DMS 273 (cell line): ENCODE data around the gene HCN2.
A peak's percentile ranks its signal among the peaks of the same experiment; 100 is the strongest.

Source experiments
- DNase-seq: peaks from one replicate; lab custom pipeline; 2025; ENCODE audit not compliant: unreplicated experiment; lab: John Stamatoyannopoulos, UW

HCN2 gene

DNA sequence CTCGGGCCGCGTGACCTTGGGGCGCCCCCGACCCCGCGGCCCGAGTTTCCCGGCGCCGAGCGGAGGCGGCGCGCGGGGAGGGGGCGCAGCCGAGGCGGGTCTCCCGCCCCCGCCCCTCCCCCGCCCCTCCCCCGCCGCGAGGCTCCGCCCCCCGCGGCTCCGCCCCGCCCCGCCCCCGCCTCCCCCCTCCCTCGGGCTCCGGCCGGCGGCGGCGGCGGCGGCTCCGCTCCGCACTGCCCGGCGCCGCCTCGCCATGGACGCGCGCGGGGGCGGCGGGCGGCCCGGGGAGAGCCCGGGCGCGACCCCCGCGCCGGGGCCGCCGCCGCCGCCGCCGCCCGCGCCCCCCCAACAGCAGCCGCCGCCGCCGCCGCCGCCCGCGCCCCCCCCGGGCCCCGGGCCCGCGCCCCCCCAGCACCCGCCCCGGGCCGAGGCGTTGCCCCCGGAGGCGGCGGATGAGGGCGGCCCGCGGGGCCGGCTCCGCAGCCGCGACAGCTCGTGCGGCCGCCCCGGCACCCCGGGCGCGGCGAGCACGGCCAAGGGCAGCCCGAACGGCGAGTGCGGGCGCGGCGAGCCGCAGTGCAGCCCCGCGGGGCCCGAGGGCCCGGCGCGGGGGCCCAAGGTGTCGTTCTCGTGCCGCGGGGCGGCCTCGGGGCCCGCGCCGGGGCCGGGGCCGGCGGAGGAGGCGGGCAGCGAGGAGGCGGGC is at the start of gene HCN2:
Gene HCN2 (plus strand): TSS at position 189 of the 703 bp plus-strand sequence. CDS start 65 bp downstream, at position 254.
- peak; percentile 55 for DNase-seq

DNA sequence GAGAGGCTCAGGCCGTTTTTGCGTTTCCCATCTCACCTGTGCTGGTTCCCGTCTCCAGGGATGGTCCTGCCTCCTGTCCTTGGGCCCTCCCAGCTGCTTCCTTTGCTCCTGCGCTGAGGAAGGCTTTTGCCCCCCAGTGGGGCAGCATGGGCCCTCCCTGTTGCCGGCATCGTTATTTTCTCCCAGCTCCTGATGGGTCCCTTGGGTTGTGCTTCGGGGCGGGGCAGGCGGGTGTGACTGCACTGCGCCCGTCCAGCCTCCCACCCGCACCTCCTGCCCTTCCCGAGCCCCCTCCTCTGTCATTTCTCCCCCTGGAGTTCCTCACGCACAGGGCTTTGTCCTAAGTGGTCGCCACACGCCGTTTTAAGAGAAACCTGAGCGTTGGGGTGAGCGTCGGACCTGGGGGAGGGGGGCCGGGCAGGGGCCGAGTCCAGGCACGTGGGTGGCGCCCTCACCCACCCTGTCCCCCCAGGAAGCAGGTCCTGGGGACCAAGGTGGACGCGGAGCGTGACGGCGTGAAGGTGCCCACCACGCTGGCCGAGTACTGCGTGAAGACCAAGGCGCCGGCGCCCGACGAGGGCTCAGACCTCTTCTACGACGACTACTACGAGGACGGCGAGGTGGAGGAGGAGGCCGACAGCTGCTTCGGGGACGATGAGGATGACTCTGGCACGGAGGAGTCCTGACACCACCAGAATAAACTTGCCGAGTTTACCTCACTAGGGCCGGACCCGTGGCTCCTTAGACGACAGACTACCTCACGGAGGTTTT is 48.6 kb upstream of the HCN2 start:
- no peak for DNase-seq

DNA sequence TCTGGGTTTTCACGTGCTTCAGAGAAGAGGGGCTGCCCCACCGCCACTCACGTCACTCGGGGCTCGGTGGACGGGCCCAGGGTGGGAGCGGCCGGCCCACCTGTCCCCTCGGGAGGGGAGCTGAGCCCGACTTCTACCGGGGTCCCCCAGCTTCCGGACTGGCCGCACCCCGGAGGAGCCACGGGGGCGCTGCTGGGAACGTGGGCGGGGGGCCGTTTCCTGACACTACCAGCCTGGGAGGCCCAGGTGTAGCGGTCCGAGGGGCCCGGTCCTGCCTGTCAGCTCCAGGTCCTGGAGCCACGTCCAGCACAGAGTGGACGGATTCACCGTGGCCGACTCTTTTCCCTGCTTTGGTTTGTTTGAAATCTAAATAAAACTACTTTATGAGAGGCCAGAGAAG is 48.0 kb upstream of the HCN2 start:
- no peak for DNase-seq

DNA sequence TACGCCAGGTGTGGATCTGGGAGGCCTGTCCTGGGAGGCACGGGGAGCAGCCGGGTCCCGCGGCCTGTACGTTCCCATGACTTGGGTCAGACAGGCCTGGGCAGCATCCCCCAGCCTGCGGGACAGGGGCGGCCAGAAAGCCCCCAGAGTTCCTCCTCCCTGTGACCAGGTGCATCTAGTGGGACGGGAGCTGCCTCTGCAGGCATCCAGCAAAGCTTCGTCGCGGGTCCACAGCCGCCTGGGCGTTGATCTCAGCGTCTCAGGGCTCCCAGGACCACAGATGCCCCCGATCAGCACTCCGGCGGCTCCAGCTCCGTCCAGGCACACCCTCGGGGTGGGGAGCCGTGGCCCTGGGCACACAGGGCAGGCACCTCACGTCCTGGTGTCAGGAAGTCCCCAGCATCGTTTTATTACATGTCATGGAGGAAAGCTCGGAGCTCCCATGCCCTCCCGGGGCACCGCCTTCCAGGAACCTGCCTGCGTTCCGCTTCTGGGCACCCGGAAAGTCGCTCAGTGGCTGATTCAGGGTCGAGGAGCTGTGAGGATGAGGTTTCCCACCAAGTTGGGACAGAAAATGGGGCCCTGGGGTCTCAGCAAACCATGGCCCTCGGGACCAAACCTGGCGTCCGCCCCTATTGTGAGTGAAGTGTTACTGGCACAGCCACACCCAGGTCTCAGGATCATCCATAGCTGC is 47.4 kb upstream of the HCN2 start:
- DNase-seq: no peak

DNA sequence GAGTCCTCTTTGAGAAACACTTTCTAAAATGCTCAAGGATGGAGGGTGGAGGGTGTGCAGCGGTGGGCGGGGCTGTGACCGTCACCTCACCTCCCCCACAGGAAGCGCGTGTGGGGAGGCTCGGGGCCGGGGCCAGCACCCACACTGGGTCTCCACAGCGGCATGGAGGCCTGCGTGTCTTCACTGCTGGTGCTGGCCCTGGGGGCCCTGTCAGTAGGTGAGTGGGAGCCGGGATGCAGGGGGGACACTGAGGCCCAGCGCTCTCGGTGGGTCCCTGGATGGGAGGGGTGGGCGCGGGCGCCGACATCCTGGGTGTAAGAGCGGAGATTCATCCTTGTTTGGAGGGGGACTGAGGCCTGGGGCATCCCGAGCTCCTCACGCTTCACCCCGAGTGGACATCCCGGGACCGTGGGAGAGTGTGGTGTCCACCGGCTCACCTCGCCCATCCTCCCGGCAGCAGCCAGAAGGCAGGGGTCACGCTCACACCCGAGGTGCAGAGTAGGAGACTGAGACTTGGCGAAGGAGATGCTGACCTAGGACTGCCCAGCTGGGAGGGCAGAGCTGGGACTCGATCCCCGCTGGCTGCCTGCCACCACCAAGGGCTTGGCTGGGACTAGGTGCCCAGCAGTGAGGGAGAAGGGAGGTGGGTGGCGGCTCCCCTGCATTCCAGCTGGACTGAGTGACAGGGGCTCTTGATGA is 45.6 kb upstream of the HCN2 start, which contains the start of gene GZMM:
Gene GZMM (plus strand): TSS at position 144 of the 699 bp plus-strand sequence. CDS start 19 bp downstream, at position 163.
- no peak for DNase-seq

DNA sequence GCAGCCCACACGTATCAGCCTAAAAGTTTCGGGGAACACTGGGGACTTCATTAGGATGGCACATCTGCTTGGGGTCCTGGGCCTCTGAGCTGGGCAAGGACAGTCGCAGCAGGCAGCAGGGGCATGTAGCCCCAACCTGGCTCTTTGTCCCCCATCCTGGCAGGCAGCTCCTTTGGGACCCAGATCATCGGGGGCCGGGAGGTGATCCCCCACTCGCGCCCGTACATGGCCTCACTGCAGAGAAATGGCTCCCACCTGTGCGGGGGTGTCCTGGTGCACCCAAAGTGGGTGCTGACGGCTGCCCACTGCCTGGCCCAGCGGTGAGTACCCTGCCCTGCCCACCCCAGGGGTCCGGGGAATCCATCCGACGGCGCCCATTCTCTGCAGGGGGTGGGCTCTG is 42.6 kb upstream of the HCN2 start:
- DNase-seq: no peak

DNA sequence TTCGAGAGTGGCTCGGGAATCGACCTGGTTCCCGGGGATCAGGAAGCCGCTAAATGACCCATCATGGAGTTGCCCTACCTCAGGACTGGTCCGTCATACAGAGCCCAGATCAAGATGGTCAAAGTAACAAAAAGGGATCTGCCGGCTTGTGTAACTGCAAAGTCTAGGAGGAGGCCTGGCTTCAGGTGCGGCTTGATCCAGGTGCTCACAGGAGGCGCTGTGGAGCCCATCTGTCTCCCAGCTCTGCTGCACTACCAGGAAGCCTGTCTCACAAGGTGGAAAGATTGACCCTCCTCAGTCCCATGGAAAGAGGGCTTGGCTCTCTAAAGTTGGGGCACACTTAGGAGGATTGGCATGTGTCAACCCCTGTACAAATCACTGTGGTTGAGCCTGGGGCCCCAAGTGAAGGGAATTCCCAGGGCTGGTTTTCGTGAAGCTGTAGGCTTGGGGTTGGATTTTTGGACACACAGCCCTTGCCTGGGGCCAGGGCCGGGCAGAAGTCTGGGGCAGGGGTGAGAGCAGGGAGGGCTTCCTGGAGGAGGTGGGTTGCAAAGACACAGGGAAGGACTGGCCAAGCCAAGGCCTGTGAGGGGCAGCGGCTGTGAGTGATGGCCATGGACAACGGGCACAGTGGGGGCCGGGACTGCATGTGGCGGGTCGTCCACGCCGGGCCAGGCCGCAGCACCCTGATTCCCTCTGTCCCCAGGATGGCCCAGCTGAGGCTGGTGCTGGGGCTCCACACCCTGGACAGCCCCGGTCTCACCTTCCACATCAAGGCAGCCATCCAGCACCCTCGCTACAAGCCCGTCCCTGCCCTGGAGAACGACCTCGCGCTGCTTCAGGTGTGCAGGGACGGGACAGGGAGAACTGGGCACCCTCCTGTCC is 41.6 kb upstream of the HCN2 start:
- DNase-seq: no peak

DNA sequence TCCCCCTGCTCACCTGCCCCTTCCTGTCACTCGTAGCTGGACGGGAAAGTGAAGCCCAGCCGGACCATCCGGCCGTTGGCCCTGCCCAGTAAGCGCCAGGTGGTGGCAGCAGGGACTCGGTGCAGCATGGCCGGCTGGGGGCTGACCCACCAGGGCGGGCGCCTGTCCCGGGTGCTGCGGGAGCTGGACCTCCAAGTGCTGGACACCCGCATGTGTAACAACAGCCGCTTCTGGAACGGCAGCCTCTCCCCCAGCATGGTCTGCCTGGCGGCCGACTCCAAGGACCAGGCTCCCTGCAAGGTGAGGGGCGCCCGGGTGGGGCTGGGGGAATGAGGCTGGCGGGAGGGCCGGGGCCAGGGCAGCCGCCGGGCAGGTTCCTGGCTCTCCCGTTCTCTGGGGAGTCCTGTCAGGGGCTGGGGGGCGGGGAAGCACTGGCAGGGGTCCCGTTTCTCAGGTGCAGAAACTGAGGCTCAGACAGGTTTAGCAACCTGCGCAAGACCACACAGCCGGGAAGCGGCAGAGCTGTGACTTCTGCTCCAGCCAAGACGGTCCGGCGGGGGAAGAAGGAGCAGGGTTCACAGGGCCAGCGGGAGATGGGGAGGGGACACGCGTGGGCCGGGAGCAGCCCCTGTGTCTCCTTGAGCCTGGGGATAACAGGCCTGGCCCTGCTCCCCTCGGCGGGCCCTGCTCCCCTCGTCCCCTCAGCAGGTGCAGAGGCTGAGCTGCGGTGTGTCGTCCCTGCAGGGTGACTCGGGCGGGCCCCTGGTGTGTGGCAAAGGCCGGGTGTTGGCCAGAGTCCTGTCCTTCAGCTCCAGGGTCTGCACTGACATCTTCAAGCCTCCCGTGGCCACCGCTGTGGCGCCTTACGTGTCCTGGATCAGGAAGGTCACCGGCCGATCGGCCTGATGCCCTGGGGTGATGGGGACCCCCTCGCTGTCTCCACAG is 40.5 kb upstream of the HCN2 start:
- no peak for DNase-seq

DNA sequence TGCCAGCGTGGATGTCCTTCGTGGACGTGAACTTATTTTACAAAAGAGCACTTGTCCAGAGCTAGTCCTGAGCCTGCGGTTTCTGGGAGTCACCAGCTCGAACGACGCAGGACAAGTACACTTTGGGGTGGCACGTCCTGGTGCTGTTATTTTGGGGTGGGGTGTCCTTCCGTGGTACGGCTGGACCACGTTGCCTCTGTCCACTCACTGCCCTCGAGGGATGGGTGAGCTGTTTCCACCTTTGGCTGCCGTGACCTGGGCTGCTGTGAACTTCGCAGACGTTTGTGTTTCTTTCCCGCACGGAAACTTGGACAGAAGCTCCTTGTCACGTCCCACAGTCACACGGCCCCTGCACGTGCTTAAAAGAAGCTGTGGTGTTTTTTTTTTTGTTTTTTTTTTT is 34.9 kb upstream of the HCN2 start:
- no peak for DNase-seq

DNA sequence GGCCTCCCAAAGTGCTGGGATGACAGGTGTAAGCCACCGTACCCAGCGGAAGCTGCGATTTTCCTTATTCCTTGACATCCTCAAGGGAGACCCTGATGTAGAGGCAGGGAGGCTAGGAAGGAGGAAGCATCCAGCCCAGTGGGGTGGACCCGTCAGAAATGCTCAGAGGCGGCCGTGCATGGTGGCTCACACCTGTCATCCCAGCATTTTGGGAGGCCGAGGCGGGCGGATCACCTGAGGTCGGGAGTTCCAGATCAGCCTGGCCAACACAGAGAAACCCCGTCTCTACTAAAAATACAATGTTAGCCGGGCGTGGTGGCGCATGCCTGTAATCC is 34.2 kb upstream of the HCN2 start:
- no peak for DNase-seq

DNA sequence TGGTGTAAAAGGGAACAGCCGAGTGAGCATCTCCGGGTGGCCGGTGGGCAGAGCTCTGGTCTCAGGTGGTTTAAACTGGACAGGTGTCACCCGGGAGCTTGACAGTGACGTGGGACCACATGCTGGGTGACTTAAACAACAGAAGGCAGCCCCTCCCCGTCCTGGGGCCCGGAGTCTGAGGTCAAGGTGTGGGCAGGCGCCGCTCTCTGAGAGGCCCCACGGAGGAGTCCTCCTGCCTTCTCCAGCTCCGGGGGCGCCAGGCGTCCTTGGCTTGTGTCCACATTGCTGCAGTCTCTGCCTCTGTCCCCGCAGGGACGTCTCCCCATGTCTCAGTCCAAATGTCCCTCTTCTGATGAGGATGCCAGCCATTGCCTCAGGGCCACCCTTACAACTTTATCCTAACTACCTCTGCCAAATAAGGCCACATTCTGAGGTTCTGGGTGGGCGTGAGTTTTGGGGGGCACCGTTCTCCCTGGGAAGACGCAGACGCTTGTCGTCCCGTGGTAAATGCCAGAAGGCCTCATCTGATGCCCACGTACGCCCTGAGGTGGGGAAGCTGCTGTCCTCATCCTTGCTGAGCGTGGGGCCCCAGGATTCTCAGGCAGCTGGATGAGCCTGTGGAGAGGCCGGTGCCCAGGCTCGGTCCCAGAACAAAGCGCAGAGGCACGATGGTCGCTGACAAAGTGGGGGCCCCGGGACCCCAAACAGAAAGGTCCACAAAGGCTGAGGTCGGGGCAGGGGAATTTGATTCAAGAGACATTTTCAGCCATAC is 32.9 kb upstream of the HCN2 start:
- DNase-seq: no peak

DNA sequence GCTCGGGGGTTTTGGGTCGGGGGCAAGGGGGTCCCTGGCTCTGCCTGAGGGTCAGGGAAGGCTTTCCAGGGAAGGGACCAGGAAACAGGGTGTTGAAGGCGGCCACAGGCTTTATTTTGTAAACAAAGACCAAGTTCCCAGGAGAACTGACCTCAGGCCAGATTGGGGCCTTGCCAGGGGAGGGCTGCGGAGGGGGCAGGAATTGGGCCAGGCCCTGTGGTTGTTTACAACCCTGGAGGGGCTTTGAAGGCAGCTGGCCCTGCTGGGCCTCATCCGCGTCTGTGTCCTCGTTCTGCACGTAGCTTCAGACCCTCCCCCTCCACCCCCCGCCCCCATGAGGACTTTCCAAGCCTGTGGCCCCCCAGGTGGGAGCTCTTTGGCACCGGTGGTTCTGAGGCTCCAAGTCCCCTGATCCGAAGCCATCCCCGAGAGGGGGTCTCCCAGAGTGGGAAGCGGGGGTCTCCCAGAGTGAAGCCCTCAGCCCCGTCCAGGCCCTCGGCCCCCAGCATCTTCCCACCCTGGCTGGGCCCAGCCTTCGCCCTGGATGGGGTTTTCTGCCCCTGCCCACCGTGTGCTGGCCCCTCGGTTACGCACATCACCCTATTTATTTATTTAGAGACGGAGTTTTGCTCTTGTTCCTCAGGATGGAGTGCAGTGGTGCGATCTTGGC is 30.8 kb upstream of the HCN2 start:
- no peak for DNase-seq

DNA sequence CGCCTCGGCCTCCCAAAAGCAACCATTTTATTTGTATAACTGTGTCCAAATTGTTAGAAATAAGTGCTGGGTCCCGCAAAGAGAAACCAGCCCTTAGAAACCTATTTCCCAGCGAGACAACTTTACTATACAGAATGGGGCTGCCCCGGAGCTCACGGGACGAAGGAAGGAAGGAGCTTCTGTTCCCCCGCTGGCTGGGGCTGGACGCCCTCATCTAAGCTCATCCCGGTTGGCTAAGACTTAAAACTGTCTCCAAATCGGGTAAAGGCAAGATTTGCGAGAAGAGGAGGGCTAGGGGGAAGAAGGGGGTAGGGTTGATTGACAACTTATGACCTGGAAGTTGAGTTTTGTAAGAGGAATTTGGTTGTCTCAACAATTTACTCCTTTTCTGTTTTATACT is 29.6 kb upstream of the HCN2 start:
- DNase-seq: no peak

DNA sequence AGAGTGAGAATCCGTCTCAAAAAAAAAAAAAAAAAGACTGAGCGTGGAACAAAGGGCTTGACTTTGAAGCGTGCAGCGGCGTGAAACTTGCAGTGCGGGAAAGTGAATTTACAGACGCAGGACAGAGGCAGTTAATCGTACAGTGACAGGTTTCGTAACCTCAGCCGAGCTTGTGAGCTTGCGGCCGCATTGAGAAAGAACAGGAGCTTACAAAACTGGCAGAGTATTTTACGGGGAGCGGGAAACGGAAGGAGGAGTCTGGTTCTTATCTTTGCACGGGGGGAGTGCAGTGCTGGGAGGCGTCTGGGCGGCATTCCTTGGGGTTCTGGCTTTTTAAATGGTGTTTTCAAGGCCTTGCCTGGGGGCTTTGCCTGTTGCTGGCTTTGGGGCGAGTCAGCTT is 23.3 kb upstream of the HCN2 start:
- no peak for DNase-seq

DNA sequence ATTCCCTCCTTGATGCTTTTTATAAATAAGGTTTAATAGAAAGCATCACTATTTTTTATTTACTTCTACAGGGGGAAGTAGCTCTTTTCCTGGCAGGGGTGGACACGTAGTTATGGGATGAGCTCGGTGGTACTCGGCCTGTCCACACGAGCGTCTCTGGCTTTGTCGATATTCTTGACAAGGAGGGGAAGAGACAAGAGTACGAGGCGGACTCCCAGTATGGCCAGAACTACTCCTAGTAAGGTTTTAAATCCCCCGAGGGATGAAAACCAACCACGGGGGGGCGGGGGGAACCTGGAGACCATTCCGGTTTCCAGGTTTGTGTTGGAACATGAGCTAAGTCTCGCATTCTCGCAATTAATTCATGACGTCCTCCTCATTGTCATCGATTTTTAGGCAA is 22.8 kb upstream of the HCN2 start:
- DNase-seq: no peak

DNA sequence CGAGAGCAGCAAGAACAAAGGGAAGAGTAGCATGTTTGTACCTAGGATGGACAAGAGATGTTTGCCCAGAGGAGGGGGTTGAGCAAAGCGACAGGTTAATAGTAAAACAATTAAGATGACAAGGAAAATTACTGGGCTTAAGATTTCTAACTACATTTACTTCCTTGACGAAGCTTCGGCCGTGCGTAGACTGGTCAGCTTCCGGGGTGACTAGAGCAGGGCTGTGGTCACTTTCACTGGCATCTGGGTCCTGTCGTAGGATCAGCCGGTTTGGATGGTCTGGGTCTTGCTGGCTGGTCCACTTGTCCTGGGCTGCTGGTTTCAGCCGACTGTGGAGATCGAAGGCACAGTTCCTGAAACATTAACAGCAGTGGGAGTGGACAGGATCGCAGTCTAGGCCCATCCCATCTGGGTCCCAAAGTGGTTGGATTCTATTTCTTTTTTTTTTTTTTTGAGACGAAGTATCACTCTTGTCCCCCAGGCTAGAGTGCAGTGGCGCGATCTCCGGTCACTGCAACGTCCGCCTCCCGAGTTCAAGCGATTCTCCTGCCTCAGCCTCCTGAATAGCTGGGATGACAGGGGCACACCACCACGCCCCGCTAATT is 22.3 kb upstream of the HCN2 start:
- no peak for DNase-seq

DNA sequence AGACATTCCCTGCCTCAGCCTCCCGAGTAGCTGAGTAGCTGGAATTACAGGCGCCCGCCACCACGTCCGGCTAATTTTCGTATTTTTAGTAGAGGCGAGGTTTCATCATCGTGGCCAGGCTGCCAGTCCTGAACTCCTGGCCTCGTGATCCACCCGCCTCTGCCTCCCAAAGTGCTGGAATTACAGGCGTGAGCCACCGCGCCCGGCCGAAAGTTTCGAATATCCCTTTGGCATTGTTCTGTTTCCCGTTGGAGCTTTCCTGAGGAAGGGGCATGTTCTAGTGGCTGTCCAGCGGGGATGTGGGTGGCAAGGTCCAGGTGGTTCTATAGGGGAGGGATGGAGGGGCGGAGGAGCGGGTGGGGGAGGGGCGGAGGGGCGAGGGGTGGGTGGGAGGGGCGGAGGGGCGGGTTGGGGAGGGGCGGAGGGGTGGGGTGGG is 19.4 kb upstream of the HCN2 start:
- no peak for DNase-seq
